NCI-H1105 (cell line): ENCODE measurements around the gene LGALS1.
"Not testable (repeated sequence)": the region's sequence is repeated elsewhere in the genome, so short reads cannot be mapped to it uniquely, and the experiment has no call there.

ENCODE experiments used
- DNase-seq: peaks from one replicate; lab custom pipeline; 2025; lab: John Stamatoyannopoulos, UW

LGALS1 gene

DNA sequence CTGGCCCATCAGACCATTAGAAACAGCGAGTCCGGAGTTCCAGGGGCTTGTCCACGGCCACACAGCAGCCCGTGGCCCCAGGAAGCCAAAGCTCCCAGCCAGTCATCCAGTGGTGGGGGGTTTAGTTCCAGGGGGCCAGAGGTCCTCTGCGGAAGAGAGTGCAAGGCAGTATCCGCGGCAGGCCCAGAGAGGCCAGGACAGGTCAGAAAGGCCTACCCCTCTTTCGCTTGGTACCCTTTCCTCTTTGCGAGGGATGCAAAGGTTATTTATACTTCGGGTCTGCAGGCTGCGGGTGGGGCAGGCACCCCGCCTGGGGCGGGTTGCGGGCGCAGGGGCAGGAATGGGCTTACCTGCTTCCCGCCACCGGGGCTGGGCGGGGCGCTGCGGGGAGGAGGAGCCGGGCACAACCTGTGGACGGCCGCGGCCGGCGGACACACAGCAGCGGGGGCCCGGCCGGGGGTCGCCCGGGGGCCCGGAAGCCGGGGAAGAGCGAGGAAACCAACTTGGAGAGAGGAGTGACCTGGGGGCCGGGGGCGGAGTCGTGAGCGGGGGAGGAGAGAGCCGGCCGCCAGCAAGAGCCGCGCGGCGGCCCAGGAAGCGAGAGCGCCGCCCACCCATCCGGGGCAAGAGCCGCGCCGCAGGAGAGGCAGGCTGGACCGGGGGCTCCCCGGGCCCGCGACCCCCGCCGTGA is 36.2 kb upstream of the LGALS1 start, which contains the start of gene SH3BP1:
Gene SH3BP1 (plus strand): TSS at position 600 of the 691 bp plus-strand sequence. CDS start 119 bp downstream, outside the sequence.
- DNase-seq: no peak

DNA sequence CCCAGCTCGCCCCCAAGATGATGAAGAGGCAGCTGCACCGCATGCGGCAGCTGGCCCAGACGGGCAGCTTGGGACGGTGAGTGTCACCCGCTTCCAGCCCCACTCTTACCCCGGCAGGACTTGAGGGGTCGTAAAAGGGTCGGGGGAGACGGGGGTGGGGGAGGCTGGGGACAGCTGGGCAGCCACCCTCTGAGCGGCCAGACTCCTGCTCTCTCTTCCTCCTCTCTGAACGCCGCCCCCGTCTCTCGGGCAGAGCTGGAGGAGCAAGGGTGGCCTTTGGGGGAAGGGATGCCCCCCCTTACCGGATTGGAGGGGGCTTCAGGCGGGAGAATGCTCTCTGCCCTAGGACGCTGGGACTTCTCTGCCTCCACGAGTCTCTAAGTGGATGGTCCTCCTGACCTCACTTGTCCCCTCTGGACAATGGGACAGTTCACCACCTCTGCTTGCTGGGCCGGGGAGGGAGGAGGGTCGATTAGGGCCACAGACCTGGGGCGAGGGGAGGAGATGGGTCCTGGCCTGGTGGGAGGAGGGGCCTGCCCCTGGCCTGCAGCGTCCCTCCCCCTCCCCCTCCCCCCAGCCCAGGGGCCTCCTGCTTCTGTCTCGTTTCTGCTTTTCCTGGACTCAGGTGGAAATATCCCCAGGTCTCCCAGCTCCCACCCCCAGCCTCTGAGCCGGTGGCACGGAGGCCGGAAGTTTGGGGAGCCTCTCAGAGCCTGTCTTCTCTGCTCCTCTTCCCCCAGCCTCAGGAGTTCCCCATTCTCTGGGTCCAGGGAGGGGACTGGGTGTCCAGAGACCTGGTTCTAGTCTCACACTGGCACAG is 35.5 kb upstream of the LGALS1 start:
- no peak for DNase-seq

- no peak for DNase-seq
These were observed 34.6 kb upstream of the LGALS1 start for GRCh38 chr22:37640591-37641560.

GRCh38 chr22:37641561-37641949 is 33.9 kb upstream of the LGALS1 start:
- no peak for DNase-seq

DNA sequence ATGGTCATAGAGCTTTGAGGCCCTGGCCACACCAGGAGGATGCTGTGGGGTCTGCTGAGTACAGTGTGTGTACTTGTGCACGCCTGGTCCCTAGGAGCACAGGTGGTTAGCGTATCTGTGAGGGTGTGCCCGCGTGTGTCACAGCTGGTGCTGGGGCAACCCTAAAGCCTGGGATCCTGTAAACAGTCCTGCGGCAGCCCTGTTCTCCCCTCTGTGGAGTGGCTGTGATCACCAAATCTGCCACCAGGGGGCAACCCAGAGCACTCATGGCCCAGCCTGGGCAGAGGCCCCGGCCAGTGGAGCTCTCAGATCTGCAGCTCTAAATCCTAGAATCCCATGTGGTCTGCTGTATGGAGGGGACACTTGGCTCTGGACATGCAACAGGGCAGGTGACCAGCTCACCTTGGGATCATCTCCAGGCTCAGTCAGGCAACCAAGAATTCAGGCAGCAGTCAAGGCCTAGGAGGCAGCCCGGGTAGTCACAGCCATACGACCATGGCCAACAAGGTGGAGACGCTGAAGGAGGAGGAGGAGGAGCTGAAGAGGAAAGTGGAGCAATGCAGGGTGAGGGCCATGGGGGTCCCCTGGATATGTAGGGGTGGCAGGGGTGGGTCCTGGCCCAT is 32.1 kb upstream of the LGALS1 start:
- DNase-seq: no peak

GRCh38 chr22:37647317-37647716 is 28.1 kb upstream of the LGALS1 start:
- DNase-seq: no peak

GRCh38 chr22:37647928-37648327 is 27.5 kb upstream of the LGALS1 start:
- DNase-seq: no peak

GRCh38 chr22:37650463-37651136 is 24.8 kb upstream of the LGALS1 start:
- no peak for DNase-seq

DNA sequence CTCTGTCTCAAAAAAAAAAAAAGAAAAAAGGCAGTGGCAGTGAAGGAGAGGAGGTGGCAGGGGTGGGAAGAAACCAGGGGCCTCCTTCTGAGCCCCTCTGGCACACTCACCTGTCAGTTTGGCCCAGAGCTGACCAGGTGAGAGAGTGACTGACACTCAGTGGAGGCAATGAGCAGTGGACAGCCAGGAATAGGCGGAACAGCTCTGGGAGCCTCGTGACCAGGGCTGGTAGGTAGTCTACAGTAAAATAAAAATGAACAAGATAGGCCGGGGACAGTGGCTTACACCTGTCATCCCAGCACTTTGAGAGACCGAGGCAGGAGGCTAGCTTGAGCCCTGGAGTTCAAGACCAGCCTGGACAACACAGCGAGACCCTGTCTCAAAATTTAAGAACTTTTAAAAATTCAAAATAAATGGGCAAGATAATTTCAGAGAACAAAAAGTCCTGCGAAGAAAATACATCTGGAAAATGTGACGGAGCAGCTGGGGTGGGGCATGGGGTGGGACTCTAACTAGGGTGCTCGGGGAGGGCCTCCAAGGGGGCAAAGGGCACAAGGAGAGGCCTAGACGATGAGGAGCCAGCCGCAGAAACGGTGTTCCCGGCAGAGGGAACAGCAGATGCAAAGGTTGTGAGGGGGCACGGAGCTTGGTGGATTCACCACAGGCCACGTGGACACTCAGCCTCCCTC is 20.7 kb upstream of the LGALS1 start:
- DNase-seq: no peak

- no peak for DNase-seq
These were observed 20.2 kb upstream of the LGALS1 start for GRCh38 chr22:37655252-37655563.

- not testable (repeated sequence) for DNase-seq
These were observed 18.9 kb upstream of the LGALS1 start for GRCh38 chr22:37656583-37656982.

GRCh38 chr22:37657590-37658132 is 17.8 kb upstream of the LGALS1 start:
- no peak for DNase-seq

GRCh38 chr22:37658133-37659065 is 17.0 kb upstream of the LGALS1 start, which contains the start of gene PDXP:
Gene PDXP (plus strand): TSS chr22:37658723. CDS start chr22:37658783, 60 bp downstream.
- peak; percentile 97 for DNase-seq

- no peak for DNase-seq
These were observed 16.2 kb upstream of the LGALS1 start for GRCh38 chr22:37659066-37659896.

DNA sequence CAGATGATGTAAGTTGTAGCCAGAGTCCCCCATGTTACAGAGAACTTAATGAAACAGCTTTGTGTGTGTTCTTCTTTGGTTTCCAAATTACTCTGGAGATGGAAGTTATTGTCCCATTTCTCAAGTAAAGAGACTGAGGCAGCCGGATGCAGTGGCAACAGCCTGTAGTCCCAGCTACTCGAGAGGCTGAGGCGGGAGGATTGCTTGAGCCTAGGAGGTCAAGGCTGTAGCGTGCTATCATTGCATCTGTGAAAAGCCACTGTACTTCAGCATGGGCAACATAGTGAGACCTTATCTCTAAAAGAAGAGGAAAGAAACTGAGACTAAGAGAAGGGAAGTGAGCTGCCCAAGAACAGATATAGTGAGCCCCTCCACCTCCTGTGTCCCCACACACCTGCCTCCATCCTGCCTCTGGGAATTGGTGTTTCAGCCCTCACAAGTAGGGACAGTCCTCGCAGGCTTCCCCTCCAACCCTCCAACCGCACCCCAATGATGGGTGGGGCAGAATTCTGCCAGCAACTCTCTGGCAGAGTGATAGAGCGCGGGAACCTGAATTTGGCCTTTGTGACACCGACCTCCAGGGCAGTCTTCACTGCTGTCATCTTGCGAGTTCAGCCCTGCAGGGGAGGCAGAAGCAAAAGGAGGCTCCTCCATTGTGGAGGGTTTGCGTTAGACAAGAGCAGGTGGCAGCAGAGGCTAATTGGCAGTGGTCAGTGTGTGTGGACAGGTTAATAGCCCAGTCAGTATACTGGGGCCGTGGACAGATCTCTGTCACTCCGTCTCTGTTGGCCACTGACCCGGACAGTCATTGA is 15.3 kb upstream of the LGALS1 start:
- no peak for DNase-seq

DNA sequence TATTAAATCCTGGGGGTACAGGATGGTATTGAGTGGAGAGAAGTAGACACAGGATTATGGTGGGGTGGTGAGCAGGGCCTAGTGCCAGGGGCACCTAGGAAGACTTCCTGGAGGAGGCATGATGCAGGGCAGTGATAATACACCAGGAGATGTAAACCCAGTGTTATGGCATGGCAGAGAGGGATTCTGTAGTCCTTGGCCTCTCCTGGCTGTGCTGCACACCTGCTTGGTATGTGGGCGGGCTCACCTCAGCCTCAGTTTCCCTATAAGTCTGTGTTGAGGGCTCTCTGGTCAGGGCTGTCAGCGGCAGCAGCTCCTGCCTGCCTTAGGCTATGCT is 14.8 kb upstream of the LGALS1 start:
- no peak for DNase-seq

GRCh38 chr22:37661160-37661924 is 14.1 kb upstream of the LGALS1 start:
- no peak for DNase-seq
